Mesothelial cell of epicardium (in vitro differentiated cells): ENCODE data around the gene NR3C2. TPM values are rescaled to one million over a fixed set of nuclear protein-coding genes. Genes with fewer than 3 reads are reported as not detected.
A peak's percentile ranks its signal among the peaks of the same experiment; 100 is the strongest.

Experiments
- DNase-seq, 2 experiments: peaks; one replicate each; pipeline ENCODE4 v3.0.0; 2021; ENCODE audit warnings: low spot score in 2 of 2; ENCODE audit not compliant: unreplicated experiment in 2 of 2
- H3K27ac Mint-ChIP-seq: 2 replicates; pipeline ENCODE4 v1.8.0; 2021; ENCODE audit warnings: mixed read lengths
- H3K27me3 Mint-ChIP-seq: 2 replicates; pipeline ENCODE4 v1.8.0; 2021; ENCODE audit warnings: low read depth, mixed read lengths
- H3K36me3 Mint-ChIP-seq: 2 replicates; pipeline ENCODE4 v1.8.0; 2021; ENCODE audit warnings: mixed read lengths
- H3K4me1 Mint-ChIP-seq: 2 replicates; pipeline ENCODE4 v1.8.0; 2021; ENCODE audit warnings: mixed read lengths
- H3K4me3 Mint-ChIP-seq: 2 replicates; pipeline ENCODE4 v1.8.0; 2021; ENCODE audit warnings: mild to moderate bottlenecking, moderate library complexity, mixed read lengths
- H3K9me3 Mint-ChIP-seq: 2 replicates; pipeline ENCODE4 v1.8.0; 2021; ENCODE audit warnings: mixed read lengths
- CTCF ChIP-seq: fragments of 200-600 bp; sonication (generic); IDR thresholded peaks from one replicate; pipeline ENCODE4 v1.5.0; 2021; ENCODE audit warnings: antibody characterized with exemption; ENCODE audit not compliant: unreplicated experiment
- total RNA-seq: library from RNA; stranded (reverse); gene quantifications from 3 replicates; pipeline ENCODE4 v1.2.1, GENCODE V29; 2021

The NR3C2 gene
- total RNA-seq, 1 donor from 2014 or later = 5.2 TPM

GRCh38 chr4:148116969-148117368 is 325.2 kb downstream of the NR3C2 start:
- peak overlapping the region; percentile 56 for H3K27ac Mint-ChIP-seq
- no peak for TF ChIP-seq CTCF
- peaks cover 9% of the 10 kb centered on the region for H3K9me3 Mint-ChIP-seq
- H3K4me3 Mint-ChIP-seq = no peak overlapping the region
- H3K4me1 Mint-ChIP-seq = peaks cover 21% of the 10 kb centered on the region
- DNase-seq = no peak
- no peaks in the 10 kb centered on the region for H3K36me3 Mint-ChIP-seq
- no peaks in the 10 kb centered on the region for H3K27me3 Mint-ChIP-seq

GRCh38 chr4:148116264-148116663 is 325.9 kb downstream of the NR3C2 start:
- H3K27ac Mint-ChIP-seq = no peak overlapping the region
- no peaks in the 10 kb centered on the region for H3K36me3 Mint-ChIP-seq
- peaks cover 21% of the 10 kb centered on the region for H3K4me1 Mint-ChIP-seq
- no peak overlapping the region for H3K4me3 Mint-ChIP-seq
- DNase-seq = no peak
- TF ChIP-seq CTCF = no peak
- H3K9me3 Mint-ChIP-seq = peaks cover 2% of the 10 kb centered on the region
- no peaks in the 10 kb centered on the region for H3K27me3 Mint-ChIP-seq

- Mint-ChIP-seq H3K4me1 (peaks cover 21% of the 10 kb centered on the region), H3K27ac (no peak overlapping the region), H3K36me3 (no peaks in the 10 kb centered on the region), H3K4me3 (no peak overlapping the region), H3K27me3 (no peaks in the 10 kb centered on the region), H3K9me3 (no peaks in the 10 kb centered on the region)
- TF ChIP-seq CTCF = no peak
- DNase-seq = no peak
Measured at GRCh38 chr4:148114436-148114835, 327.8 kb downstream of the NR3C2 start.

- no peaks in the 10 kb centered on the region for H3K36me3 Mint-ChIP-seq
- H3K27me3 Mint-ChIP-seq = no peaks in the 10 kb centered on the region
- H3K4me1 Mint-ChIP-seq = peaks cover 20% of the 10 kb centered on the region
- H3K4me3 Mint-ChIP-seq = no peak overlapping the region
- TF ChIP-seq CTCF = no peak
- DNase-seq = no peak
- H3K27ac Mint-ChIP-seq = no peak overlapping the region
- H3K9me3 Mint-ChIP-seq = peaks cover 3% of the 10 kb centered on the region
Measured at GRCh38 chr4:148112231-148112982, 329.8 kb downstream of the NR3C2 start.

- Mint-ChIP-seq H3K4me1 (peaks cover 5% of the 10 kb centered on the region), H3K27ac (no peak overlapping the region), H3K9me3 (peaks cover 22% of the 10 kb centered on the region), H3K4me3 (no peak overlapping the region), H3K27me3 (no peaks in the 10 kb centered on the region), H3K36me3 (peaks cover 5% of the 10 kb centered on the region)
- no peak for TF ChIP-seq CTCF
- DNase-seq = no peak
Measured at GRCh38 chr4:148110169-148110568, 332.0 kb downstream of the NR3C2 start.
